Right cardiac atrium (tissue), 5 donors: ENCODE data around the gene NFKBIL1. TPM values are rescaled to one million over a fixed set of nuclear protein-coding genes. Genes with fewer than 3 reads are reported as not detected.

Experiments used
- ATAC-seq, 2 donors: fragments of 200-7000 bp; cut with Tn5 transposase; one replicate each; pipeline versions ENCODE4 v1.8.0 to v1.9.1; 2020; ENCODE audit warnings: moderate library complexity in 2 of 2, mild to moderate bottlenecking in 1 of 2
- DNase-seq, 3 donors: peaks; one replicate each; pipeline ENCODE4 v3.0.0-alpha.2; 2020
- H3K27ac ChIP-seq: one replicate; pipeline ENCODE4 v1.5.1; 2013; ENCODE audit warnings: mild to moderate bottlenecking, low read length, control low read depth, moderate library complexity
- H3K27me3 ChIP-seq: one replicate; pipeline ENCODE4 v1.6.1; 2013; ENCODE audit not compliant: control insufficient read depth, insufficient read depth
- H3K4me1 ChIP-seq: one replicate; pipeline ENCODE4 v1.6.1; 2013; ENCODE audit warnings: low read length; ENCODE audit not compliant: control insufficient read depth, insufficient read depth
- H3K4me3 ChIP-seq: one replicate; pipeline ENCODE4 v1.5.1; 2013; ENCODE audit warnings: low read length, control low read depth
- H3K9me3 ChIP-seq: one replicate; pipeline ENCODE4 v1.6.1; 2013; ENCODE audit warnings: low read length; ENCODE audit not compliant: control insufficient read depth
- WGBS: extraction: QIAGEN DNeasy Blood & Tissue Kit; methylation state at CpG from one replicate; pipeline ENCODE4 v1.1.7; 2013; 5-methylcytosine and 5-hydroxymethylcytosine counted together
- intact Hi-C, 4 donors: fragments of 100-400 bp; cut with DNase I; formaldehyde crosslinking; loops; one replicate each; pipeline versions ENCODE4 v1.11.0 to v1.14.0; 2022 to 2023
- polyA plus RNA-seq: library from polyadenylated mRNA; stranded (reverse); fragments of 200-250 nt; gene quantifications from one replicate; pipeline ENCODE4 v1.2.3, GENCODE V29; 2013
- total RNA-seq, 4 donors: library from RNA; stranded (reverse); fragmentation: NEBNext Ultra II Directional; extraction: Animal tissue kit (Norgen Biotek cat#: 25700); gene quantifications; one replicate each; pipeline ENCODE4 v1.2.1, GENCODE V29; 2021
- donor health status: healthy with polysubstance abuse.
- donor health status: DM: no; HTN: yes; CAD: no.
- donor health status: DM: no; HTN: no; CAD: no.
- donor health status: DM: no; HTN: yes; CAD: no; lungs with severe emphysema.
- donor health status: DM: yes; HTN: yes; CAD: no.

The NFKBIL1 gene
- total and polyA plus RNA-seq, 5 donors: 12.2 to 19.3 (median 16.2) TPM

- no peaks in the 10 kb centered on the region for H3K27me3 ChIP-seq
- intact Hi-C loops: no loop called here
- WGBS: 55% methylated on average over 4 of the region's 4 CpGs
- H3K9me3 ChIP-seq: no peaks in the 10 kb centered on the region
- no peaks in the 10 kb centered on the region for H3K4me1 ChIP-seq
- no peak for DNase-seq
- peak; percentile 9 to 56 for ATAC-seq
- no peak overlapping the region for H3K27ac ChIP-seq
- H3K4me3 ChIP-seq: no peak overlapping the region
Observed at GRCh38 chr6:31525932-31526591, 21.3 kb upstream of the NFKBIL1 start.

DNA sequence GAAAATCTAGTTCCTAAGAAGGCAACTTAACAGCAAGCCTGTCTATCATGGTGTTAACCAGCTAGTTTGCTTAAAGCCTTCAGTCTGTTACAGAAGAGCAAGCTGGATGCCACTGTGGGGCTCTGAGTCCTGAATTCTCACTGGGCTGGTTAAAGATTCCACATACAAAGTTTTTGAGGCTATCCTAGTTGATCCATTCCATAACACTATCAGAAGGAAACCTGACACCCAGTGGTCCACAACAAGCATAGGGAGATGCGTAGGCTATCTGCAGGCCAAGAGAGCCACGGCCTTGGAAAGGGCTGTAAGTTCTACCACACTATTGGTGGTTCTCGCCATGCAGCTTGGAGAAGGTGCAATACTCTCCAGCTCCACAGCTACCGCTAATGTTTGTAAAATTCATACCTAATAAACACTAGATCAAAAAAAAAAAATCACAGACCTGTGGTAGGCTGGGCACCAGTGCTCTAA lies 19.1 kb upstream of the NFKBIL1 start:
- Histone ChIP-seq H3K9me3 (no peaks in the 10 kb centered on the region), H3K4me3 (no peak overlapping the region), H3K4me1 (no peaks in the 10 kb centered on the region), H3K27ac (no peak overlapping the region), H3K27me3 (no peaks in the 10 kb centered on the region)
- ATAC-seq (no peak), DNase-seq (no peak)
- WGBS: 82% methylated on average over 4 of the region's 4 CpGs
- intact Hi-C loops: no loop called here

- DNase-seq: no peak
- Histone ChIP-seq H3K4me3 (no peak within 1 kb of the TSS), H3K9me3 (no peaks in the 10 kb centered on the region), H3K27me3 (no peaks in the 10 kb centered on the region), H3K27ac (no peak within 1 kb of the TSS), H3K4me1 (no peaks in the 10 kb centered on the region)
- ATAC-seq: peak; percentile 46 to 49
- 60% methylated on average over 7 of the region's 7 CpGs for WGBS
- intact Hi-C loops: no loop called here
Observed at GRCh38 chr6:31528821-31529328, 18.5 kb upstream of the NFKBIL1 start, which contains the start of gene MCCD1. TSS of gene MCCD1 (plus strand) at chr6:31528962. CDS start at chr6:31529015, 53 bp downstream.

- H3K4me1 ChIP-seq: no peaks in the 10 kb centered on the region
- ATAC-seq (peak; percentile 3 to 17), DNase-seq (no peak)
- no peak overlapping the region for H3K4me3 ChIP-seq
- intact Hi-C loops: loop anchor here in 1 of 4 donors (5.0 kb wide), 1 partner anchor 37 kb away; no protein-coding TSS in a partner anchor
- no peaks in the 10 kb centered on the region for H3K27me3 ChIP-seq
- WGBS: 48% methylated on average over 12 of the region's 12 CpGs
- no peaks in the 10 kb centered on the region for H3K9me3 ChIP-seq
- no peak overlapping the region for H3K27ac ChIP-seq
Observed at GRCh38 chr6:31529329-31530150, 17.9 kb upstream of the NFKBIL1 start.

- Histone ChIP-seq H3K4me3 (no peak overlapping the region), H3K9me3 (no peaks in the 10 kb centered on the region), H3K4me1 (no peaks in the 10 kb centered on the region), H3K27ac (no peak overlapping the region), H3K27me3 (no peaks in the 10 kb centered on the region)
- 59% methylated on average over 6 of the region's 6 CpGs for WGBS
- ATAC-seq (no peak), DNase-seq (no peak)
- intact Hi-C loops: loop anchor here in 1 of 4 donors (5.0 kb wide), 1 partner anchor 38 kb away; no protein-coding TSS in a partner anchor
Observed at GRCh38 chr6:31530659-31531058, 16.7 kb upstream of the NFKBIL1 start.

- 86% methylated on average over 7 of the region's 7 CpGs for WGBS
- intact Hi-C loops: loop anchor here in 1 of 4 donors (5.0 kb wide), 1 partner anchor 39 kb away; no protein-coding TSS in a partner anchor
- Histone ChIP-seq H3K9me3 (no peaks in the 10 kb centered on the region), H3K4me1 (no peaks in the 10 kb centered on the region), H3K4me3 (no peak overlapping the region), H3K27me3 (no peaks in the 10 kb centered on the region), H3K27ac (no peak overlapping the region)
- DNase-seq (no peak), ATAC-seq (no peak)
Observed at GRCh38 chr6:31531162-31531561, 16.2 kb upstream of the NFKBIL1 start.

- intact Hi-C loops: loop anchor here in 1 of 4 donors (5.0 kb wide), 1 partner anchor 40 kb away; no protein-coding TSS in a partner anchor
- 70% methylated on average over 9 of the region's 9 CpGs for WGBS
- ATAC-seq: no peak
Observed at GRCh38 chr6:31531771-31532643, 15.4 kb upstream of the NFKBIL1 start.

GRCh38 chr6:31532644-31533454 lies 14.6 kb upstream of the NFKBIL1 start:
- ATAC-seq (no peak), DNase-seq (no peak)
- Histone ChIP-seq H3K4me1 (no peaks in the 10 kb centered on the region), H3K9me3 (no peaks in the 10 kb centered on the region), H3K27me3 (no peaks in the 10 kb centered on the region), H3K4me3 (no peak overlapping the region), H3K27ac (no peak overlapping the region)
- 48% methylated on average over 9 of the region's 9 CpGs for WGBS
- intact Hi-C loops: loop anchor here in 1 of 4 donors (5.0 kb wide), 1 partner anchor 41 kb away; no protein-coding TSS in a partner anchor

More at GRCh38 chr6:31531771-31532643, 15.4 kb upstream of the NFKBIL1 start:
- DNase-seq: no peak
- Histone ChIP-seq H3K4me1 (no peaks in the 10 kb centered on the region), H3K4me3 (no peak overlapping the region), H3K27me3 (no peaks in the 10 kb centered on the region), H3K9me3 (no peaks in the 10 kb centered on the region), H3K27ac (no peak overlapping the region)

DNA sequence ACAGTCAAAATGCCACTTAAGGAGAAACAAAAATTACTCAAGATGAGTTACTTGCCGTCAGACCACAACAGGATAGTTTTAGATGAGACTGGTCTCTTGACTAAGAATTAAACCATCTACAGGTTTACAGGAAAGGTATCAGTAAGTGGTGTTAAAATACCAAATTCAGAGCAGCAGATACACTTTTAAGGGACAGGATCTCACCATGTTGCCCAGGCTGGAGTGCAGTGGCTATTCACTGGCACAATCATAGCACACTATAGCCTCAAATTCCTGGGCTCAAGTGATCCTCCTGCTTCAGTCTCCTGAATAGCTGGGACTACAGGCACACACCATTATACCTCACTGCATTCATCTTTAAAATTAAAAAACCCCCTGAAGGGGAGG lies 14.0 kb upstream of the NFKBIL1 start:
- H3K4me1 ChIP-seq: no peaks in the 10 kb centered on the region
- H3K4me3 ChIP-seq: no peak overlapping the region
- DNase-seq: no peak
- H3K27me3 ChIP-seq: no peaks in the 10 kb centered on the region
- no peaks in the 10 kb centered on the region for H3K9me3 ChIP-seq
- ATAC-seq: no peak
- intact Hi-C loops: loop anchor here in 1 of 4 donors (5.0 kb wide), 1 partner anchor 41 kb away; no protein-coding TSS in a partner anchor
- 94% methylated on average over 1 of the region's 1 CpG for WGBS
- H3K27ac ChIP-seq: no peak overlapping the region
